Smooth muscle cell (in vitro differentiated cells): Measurements from ENCODE around the gene RARA. TPM values are rescaled to one million over a fixed set of nuclear protein-coding genes. Genes with fewer than 3 reads are reported as not detected.

Experiments
- DNase-seq: peaks from one replicate; lab custom pipeline; 2025; ENCODE audit not compliant: unreplicated experiment; lab: John Stamatoyannopoulos, UW
- H2AFZ ChIP-seq: fragments of 200-600 bp; sonication (generic); 2 replicates; pipeline ENCODE4 v1.6.0; 2016; ENCODE audit warnings: antibody characterized with exemption, low read depth, mild to moderate bottlenecking
- H3F3A ChIP-seq: fragments of 200-600 bp; sonication (generic); 2 replicates; pipeline ENCODE4 v1.6.0; 2017; ENCODE audit warnings: antibody characterized with exemption, low read depth
- H3K27ac ChIP-seq: fragments of 200-600 bp; sonication (generic); 2 replicates; pipeline ENCODE4 v1.5.1; 2016; ENCODE audit warnings: low read depth, mild to moderate bottlenecking
- H3K27me3 ChIP-seq: fragments of 200-600 bp; sonication (generic); 2 replicates; pipeline ENCODE4 v1.6.1; 2016; ENCODE audit warnings: low read depth, mild to moderate bottlenecking
- H3K36me3 ChIP-seq: fragments of 200-600 bp; sonication (generic); 2 replicates; pipeline ENCODE4 v1.5.1; 2016; ENCODE audit warnings: low read depth
- H3K4me1 ChIP-seq: fragments of 200-600 bp; sonication (generic); 2 replicates; pipeline ENCODE4 v1.5.1; 2016; ENCODE audit warnings: low read depth
- H3K4me2 ChIP-seq: fragments of 200-600 bp; sonication (generic); 2 replicates; pipeline ENCODE4 v1.6.0; 2016; ENCODE audit warnings: mild to moderate bottlenecking
- H3K4me3 ChIP-seq: fragments of 200-600 bp; sonication (generic); 2 replicates; pipeline ENCODE4 v1.5.1; 2016; ENCODE audit warnings: mild to moderate bottlenecking
- H3K79me2 ChIP-seq: fragments of 200-600 bp; sonication (generic); 2 replicates; pipeline ENCODE4 v1.6.0; 2016; ENCODE audit warnings: low read depth, mild to moderate bottlenecking
- H3K9ac ChIP-seq: fragments of 200-600 bp; sonication (generic); 2 replicates; pipeline ENCODE4 v1.6.0; 2016; ENCODE audit warnings: low read depth
- H3K9me3 ChIP-seq: fragments of 200-600 bp; sonication (generic); replicated peaks from 2 replicates; pipeline ENCODE4 v1.5.1; 2016; ENCODE audit warnings: low read depth
- H4K20me1 ChIP-seq: fragments of 200-600 bp; sonication (generic); 2 replicates; pipeline ENCODE4 v1.6.0; 2016; ENCODE audit warnings: low read depth
- CTCF ChIP-seq: fragments of 200-600 bp; sonication (generic); IDR thresholded peaks from 2 replicates; pipeline ENCODE4 v1.5.1; 2017; ENCODE audit warnings: borderline replicate concordance, mild to moderate bottlenecking, antibody characterized with exemption; ENCODE audit not compliant: insufficient read depth, poor library complexity, severe bottlenecking
- WGBS: methylation state at CpG from one replicate; pipeline ENCODE4 v1.1.7; 2016; ENCODE audit warnings: low lambda C conversion rate; 5-methylcytosine and 5-hydroxymethylcytosine counted together
- polyA plus RNA-seq: library from polyadenylated mRNA; unstranded; fragments of >200 nt; fragmentation: Nextera tagmentation; extraction: Ambion mirVana; gene quantifications from 2 replicates; pipeline ENCODE4 v1.2.1, GENCODE V29; 2016
- total RNA-seq: library from RNA; depleted of rRNA; stranded (reverse); fragments of >200 nt; gene quantifications from 2 replicates; pipeline ENCODE4 v1.2.3, GENCODE V29; 2014

Gene RARA
- total and polyA plus RNA-seq, 2 experiments from 2014 or later: 22.1 to 22.5 TPM

DNA sequence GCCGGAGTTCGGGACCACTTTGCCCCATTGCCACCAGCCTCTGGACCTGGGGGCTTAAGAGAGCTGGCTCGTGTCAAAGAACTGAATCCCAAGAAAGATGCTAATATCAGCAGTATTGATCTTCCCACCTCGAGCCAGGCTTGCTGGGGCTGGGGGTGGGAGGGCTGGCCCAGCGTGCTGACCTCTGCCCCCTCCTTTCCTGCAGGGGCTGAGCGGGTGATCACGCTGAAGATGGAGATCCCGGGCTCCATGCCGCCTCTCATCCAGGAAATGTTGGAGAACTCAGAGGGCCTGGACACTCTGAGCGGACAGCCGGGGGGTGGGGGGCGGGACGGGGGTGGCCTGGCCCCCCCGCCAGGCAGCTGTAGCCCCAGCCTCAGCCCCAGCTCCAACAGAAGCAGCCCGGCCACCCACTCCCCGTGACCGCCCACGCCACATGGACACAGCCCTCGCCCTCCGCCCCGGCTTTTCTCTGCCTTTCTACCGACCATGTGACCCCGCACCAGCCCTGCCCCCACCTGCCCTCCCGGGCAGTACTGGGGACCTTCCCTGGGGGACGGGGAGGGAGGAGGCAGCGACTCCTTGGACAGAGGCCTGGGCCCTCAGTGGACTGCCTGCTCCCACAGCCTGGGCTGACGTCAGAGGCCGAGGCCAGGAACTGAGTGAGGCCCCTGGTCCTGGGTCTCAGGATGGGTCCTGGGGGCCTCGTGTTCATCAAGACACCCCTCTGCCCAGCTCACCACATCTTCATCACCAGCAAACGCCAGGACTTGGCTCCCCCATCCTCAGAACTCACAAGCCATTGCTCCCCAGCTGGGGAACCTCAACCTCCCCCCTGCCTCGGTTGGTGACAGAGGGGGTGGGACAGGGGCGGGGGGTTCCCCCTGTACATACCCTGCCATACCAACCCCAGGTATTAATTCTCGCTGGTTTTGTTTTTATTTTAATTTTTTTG, 47.1 kb downstream of the RARA start:
- no peak overlapping the region for H3K4me3 ChIP-seq
- H3K79me2 ChIP-seq: no peaks in the 10 kb centered on the region
- H3K9ac ChIP-seq: no peak overlapping the region
- H3K4me2 ChIP-seq: no peak overlapping the region
- H3K4me1 ChIP-seq: peaks cover 4% of the 10 kb centered on the region
- H3F3A ChIP-seq: no peaks in the 10 kb centered on the region
- TF ChIP-seq CTCF: no peak
- H4K20me1 ChIP-seq: peaks cover 5% of the 10 kb centered on the region
- no peak overlapping the region for H2AFZ ChIP-seq
- no peaks in the 10 kb centered on the region for H3K9me3 ChIP-seq
- DNase-seq: no peak
- H3K27ac ChIP-seq: no peak overlapping the region
- H3K36me3 ChIP-seq: no peaks in the 10 kb centered on the region
- WGBS: 90% methylated on average over 29 of the region's 33 CpGs
- H3K27me3 ChIP-seq: no peaks in the 10 kb centered on the region

DNA sequence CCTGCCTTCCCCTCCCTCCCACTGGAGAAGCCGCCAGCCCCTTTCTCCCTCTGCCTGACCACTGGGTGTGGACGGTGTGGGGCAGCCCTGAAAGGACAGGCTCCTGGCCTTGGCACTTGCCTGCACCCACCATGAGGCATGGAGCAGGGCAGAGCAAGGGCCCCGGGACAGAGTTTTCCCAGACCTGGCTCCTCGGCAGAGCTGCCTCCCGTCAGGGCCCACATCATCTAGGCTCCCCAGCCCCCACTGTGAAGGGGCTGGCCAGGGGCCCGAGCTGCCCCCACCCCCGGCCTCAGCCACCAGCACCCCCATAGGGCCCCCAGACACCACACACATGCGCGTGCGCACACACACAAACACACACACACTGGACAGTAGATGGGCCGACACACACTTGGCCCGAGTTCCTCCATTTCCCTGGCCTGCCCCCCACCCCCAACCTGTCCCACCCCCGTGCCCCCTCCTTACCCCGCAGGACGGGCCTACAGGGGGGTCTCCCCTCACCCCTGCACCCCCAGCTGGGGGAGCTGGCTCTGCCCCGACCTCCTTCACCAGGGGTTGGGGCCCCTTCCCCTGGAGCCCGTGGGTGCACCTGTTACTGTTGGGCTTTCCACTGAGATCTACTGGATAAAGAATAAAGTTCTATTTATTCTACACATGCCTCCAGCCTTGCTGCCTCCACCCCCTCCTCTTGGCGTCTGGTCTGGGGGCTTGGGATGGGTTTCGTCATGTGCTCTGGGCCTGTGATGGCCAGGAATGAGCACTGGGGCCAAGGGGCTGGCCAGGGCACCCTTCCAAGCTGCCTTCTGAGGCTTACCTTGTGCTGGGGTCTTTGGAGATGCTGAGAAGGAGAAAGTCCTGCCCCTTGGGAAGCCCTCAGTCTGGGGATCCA, 48.3 kb downstream of the RARA start:
- H3K27ac ChIP-seq: no peak overlapping the region
- no peaks in the 10 kb centered on the region for H3K4me1 ChIP-seq
- no peak overlapping the region for H3K4me2 ChIP-seq
- peaks cover 5% of the 10 kb centered on the region for H3K27me3 ChIP-seq
- TF ChIP-seq CTCF: no peak
- H3K9ac ChIP-seq: no peak overlapping the region
- WGBS: 89% methylated on average over 9 of the region's 19 CpGs
- no peaks in the 10 kb centered on the region for H3K9me3 ChIP-seq
- no peaks in the 10 kb centered on the region for H3K36me3 ChIP-seq
- H4K20me1 ChIP-seq: peaks cover 5% of the 10 kb centered on the region
- no peak overlapping the region for H3K4me3 ChIP-seq
- no peaks in the 10 kb centered on the region for H3F3A ChIP-seq
- H2AFZ ChIP-seq: no peak overlapping the region
- DNase-seq: no peak
- H3K79me2 ChIP-seq: no peaks in the 10 kb centered on the region

DNA sequence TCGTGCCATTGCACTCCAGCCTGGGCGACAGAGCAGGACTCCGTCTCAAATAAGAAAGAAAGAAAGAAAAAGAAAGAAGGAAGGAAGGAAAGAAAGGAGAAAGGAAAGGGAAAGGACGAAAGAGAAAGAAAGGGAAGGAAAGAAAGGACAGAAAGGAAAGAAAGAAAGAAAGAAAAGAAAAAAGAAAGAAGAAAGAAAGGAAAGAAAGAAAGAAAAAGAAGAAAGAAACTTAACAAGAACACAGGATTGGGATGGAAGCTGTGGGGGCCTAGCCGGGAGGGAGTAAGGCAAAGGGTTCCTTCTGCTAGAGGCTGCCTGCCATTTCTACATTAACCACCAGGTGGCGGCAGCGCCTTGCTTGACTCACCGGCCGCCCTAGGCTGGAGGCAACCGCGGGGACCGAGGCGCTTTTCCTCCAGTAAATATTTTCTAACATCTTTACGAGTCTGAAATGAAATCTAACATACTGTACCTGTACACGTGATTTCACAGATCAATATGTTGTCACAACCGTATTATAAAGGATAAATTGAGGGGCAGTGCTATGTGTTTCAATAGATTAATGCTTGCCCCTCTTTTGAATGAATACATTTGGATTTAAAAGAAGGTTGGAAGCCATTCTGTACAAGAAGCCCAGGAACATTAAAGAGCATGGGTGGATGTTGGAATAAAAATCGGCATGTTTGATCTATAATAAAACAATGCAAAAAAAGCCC, 49.5 kb downstream of the RARA start:
- H3F3A ChIP-seq: no peaks in the 10 kb centered on the region
- no peaks in the 10 kb centered on the region for H3K9me3 ChIP-seq
- H3K36me3 ChIP-seq: no peaks in the 10 kb centered on the region
- peaks cover 5% of the 10 kb centered on the region for H4K20me1 ChIP-seq
- H3K4me1 ChIP-seq: no peaks in the 10 kb centered on the region
- 20% methylated on average over 17 of the region's 17 CpGs for WGBS
- H2AFZ ChIP-seq: peak overlapping the region; percentile 56
- H3K4me2 ChIP-seq: peak overlapping the region; percentile 86
- peak; percentile 93 for TF ChIP-seq CTCF
- peaks cover 8% of the 10 kb centered on the region for H3K27me3 ChIP-seq
- H3K4me3 ChIP-seq: peak overlapping the region; percentile 40
- no peak overlapping the region for H3K9ac ChIP-seq
- H3K79me2 ChIP-seq: no peaks in the 10 kb centered on the region
- DNase-seq: peak; percentile 63
- H3K27ac ChIP-seq: no peak overlapping the region
